ENCODE results near the gene RETSAT. TPM values are rescaled to one million over a fixed set of nuclear protein-coding genes. Genes with fewer than 3 reads are reported as not detected.

Gene RETSAT
- polyA plus RNA-seq, 2 of the 4 experiments (the other 2 are of a cell fraction) = 42.3 to 51.6 TPM

DNA sequence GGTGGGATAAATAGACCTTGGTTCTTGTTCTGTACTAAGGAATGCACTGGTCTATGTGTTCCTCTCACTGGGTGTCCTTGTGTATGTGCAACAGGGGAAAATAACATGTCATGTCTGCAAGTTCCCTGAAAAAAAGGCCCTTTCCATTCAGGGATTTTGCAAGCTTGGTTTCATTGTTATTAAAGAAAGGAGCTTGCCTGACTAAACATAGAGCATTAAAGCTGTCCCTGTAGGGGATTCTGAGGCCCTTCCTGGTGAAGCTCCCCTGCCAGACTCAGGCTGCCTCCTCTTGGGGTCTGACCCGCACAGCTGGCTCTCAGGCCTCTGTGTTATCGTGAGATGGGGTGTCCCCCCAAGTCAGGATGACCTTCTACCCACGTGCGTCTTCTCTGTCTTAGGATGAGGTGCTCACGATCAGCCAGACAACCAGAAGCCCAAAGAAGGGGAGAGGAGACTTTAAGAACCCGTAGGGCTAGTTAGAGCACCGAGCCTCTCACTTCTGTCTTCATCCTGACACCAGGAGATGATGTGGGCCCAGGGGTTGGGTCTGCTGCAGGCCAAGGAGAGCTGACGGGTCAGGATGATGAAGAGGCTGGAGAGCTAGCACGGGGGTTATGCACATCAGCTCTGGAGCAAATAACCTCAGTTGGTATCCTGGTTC lies 34.7 kb upstream of the RETSAT start:
- H3K4me2 ChIP-seq = no peak overlapping the region
- no peak overlapping the region for H3K4me3 ChIP-seq
- ChIA-PET CTCF (interaction anchor here (0.7 to 8.4 kb wide), 17 partner anchors 9 to 318 kb away, joined by 3 to 189 read pairs (median 3); no protein-coding TSS in a partner anchor), POLR2A (interaction anchor here (1.1 kb wide), 1 partner anchor 150 kb away, joined by 3 read pairs; the partner anchor contains the start of gene MAT2A)
- TF ChIP-seq, protein P1, sequence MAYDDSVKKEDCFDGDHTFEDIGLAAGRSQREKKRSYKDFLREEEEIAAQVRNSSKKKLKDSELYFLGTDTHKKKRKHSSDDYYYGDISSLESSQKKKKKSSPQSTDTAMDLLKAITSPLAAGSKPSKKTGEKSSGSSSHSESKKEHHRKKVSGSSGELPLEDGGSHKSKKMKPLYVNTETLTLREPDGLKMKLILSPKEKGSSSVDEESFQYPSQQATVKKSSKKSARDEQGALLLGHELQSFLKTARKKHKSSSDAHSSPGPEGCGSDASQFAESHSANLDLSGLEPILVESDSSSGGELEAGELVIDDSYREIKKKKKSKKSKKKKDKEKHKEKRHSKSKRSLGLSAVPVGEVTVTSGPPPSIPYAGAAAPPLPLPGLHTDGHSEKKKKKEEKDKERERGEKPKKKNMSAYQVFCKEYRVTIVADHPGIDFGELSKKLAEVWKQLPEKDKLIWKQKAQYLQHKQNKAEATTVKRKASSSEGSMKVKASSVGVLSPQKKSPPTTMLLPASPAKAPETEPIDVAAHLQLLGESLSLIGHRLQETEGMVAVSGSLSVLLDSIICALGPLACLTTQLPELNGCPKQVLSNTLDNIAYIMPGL (CRISPR knock-in tag; IDR thresholded peaks at IDR 0.05; ENCODE audit: borderline replicate concordance) = no peak
- TF ChIP-seq JUN (IDR thresholded peaks at IDR 0.05) (no peak), POLR2A (IDR thresholded peaks at IDR 0.05; ENCODE audit: low read length) (no peak), ZNF302 (CRISPR knock-in tag; IDR thresholded peaks at IDR 0.05) (no peak), HOXB5 (CRISPR knock-in tag; IDR thresholded peaks at IDR 0.05) (no peak), BHLHE40 (IDR thresholded peaks at IDR 0.05; ENCODE audit: low read depth, low read length) (no peak), RNF2 (IDR thresholded peaks at IDR 0.05; ENCODE audit: borderline replicate concordance, low read depth) (no peak), NR3C1 (IDR thresholded peaks at IDR 0.05) (no peak), RARB (CRISPR knock-in tag; IDR thresholded peaks at IDR 0.05) (no peak), FOSB (CRISPR knock-in tag; IDR thresholded peaks at IDR 0.05) (no peak), PBX3 (IDR thresholded peaks at IDR 0.05) (no peak), PHF8 (IDR thresholded peaks at IDR 0.05; ENCODE audit: borderline replicate concordance, low read depth) (no peak), HOXB13 (CRISPR knock-in tag; IDR thresholded peaks at IDR 0.05; ENCODE audit: low read depth) (no peak), MAZ (IDR thresholded peaks at IDR 0.05; ENCODE audit: borderline replicate concordance, low read depth, low read length) (no peak), ESRRA (IDR thresholded peaks at IDR 0.05; ENCODE audit: borderline replicate concordance, low read length) (no peak), TFCP2L1 (CRISPR knock-in tag; IDR thresholded peaks at IDR 0.05) (no peak)
- TF ChIP-seq, protein P2, sequence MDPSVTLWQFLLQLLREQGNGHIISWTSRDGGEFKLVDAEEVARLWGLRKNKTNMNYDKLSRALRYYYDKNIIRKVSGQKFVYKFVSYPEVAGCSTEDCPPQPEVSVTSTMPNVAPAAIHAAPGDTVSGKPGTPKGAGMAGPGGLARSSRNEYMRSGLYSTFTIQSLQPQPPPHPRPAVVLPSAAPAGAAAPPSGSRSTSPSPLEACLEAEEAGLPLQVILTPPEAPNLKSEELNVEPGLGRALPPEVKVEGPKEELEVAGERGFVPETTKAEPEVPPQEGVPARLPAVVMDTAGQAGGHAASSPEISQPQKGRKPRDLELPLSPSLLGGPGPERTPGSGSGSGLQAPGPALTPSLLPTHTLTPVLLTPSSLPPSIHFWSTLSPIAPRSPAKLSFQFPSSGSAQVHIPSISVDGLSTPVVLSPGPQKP (IDR thresholded peaks at IDR 0.05; ENCODE audit: low read depth, low read length) = no peak
- no peak for FAIRE-seq
- H3K9me3 ChIP-seq = no peaks in the 10 kb centered on the region
- peaks cover 6% of the 10 kb centered on the region; the same call in 2 of the 3 replicates for H3K4me1 ChIP-seq
- no peak for DNase-seq (ENCODE audit: low read depth in 1 of 2, low spot score in 1 of 2)
- ATAC-seq = no peak
- 81% methylated on average over 9 of the region's 9 CpGs for WGBS (ENCODE audit: missing lambda C conversion rate)
- H3K27ac ChIP-seq = no peak overlapping the region

GRCh38 chr2:85387754-85388153 lies 33.4 kb upstream of the RETSAT start:
- ChIA-PET POLR2A (no interaction called here), CTCF (interaction anchor here (0.7 to 8.4 kb wide), 6 partner anchors 13 to 367 kb away, joined by 4 to 189 read pairs (median 4); no protein-coding TSS in a partner anchor)
- Histone ChIP-seq H3K4me2 (no peak overlapping the region), H3K4me3 (no peak overlapping the region), H3K9me3 (no peaks in the 10 kb centered on the region), H3K27ac (no peak overlapping the region), H3K4me1 (peaks cover 6% of the 10 kb centered on the region; the same call in 2 of the 3 replicates)
- no peak for ATAC-seq
- 92% methylated on average over 2 of the region's 2 CpGs for WGBS (ENCODE audit: missing lambda C conversion rate)
- no peak for TF ChIP-seq MAFK (IDR thresholded peaks at IDR 0.05; ENCODE audit: partially characterized antibody)
- no peak for TF ChIP-seq HDAC2 (IDR thresholded peaks at IDR 0.05)
- no peak for TF ChIP-seq KDM5A (IDR thresholded peaks at IDR 0.05)
- no peak for TF ChIP-seq GATA3 (IDR thresholded peaks at IDR 0.05; ENCODE audit: borderline replicate concordance)
- TF ChIP-seq ESRRA (IDR thresholded peaks at IDR 0.05; ENCODE audit: borderline replicate concordance, low read length) = no peak
- no peak for TF ChIP-seq RCOR1 (IDR thresholded peaks at IDR 0.05; ENCODE audit: low read depth, low read length)
- TF ChIP-seq, protein P1 (CRISPR knock-in tag; IDR thresholded peaks at IDR 0.05; ENCODE audit: borderline replicate concordance) = no peak
- TF ChIP-seq KDM1A (IDR thresholded peaks at IDR 0.05; ENCODE audit: low read depth) = no peak
- no peak for TF ChIP-seq CHD4 (IDR thresholded peaks at IDR 0.05; ENCODE audit: borderline replicate concordance)
- no peak for TF ChIP-seq JUNB (IDR thresholded peaks at IDR 0.05)
- TF ChIP-seq RNF2 (IDR thresholded peaks at IDR 0.05; ENCODE audit: borderline replicate concordance, low read depth) = no peak
- TF ChIP-seq, protein P3, sequence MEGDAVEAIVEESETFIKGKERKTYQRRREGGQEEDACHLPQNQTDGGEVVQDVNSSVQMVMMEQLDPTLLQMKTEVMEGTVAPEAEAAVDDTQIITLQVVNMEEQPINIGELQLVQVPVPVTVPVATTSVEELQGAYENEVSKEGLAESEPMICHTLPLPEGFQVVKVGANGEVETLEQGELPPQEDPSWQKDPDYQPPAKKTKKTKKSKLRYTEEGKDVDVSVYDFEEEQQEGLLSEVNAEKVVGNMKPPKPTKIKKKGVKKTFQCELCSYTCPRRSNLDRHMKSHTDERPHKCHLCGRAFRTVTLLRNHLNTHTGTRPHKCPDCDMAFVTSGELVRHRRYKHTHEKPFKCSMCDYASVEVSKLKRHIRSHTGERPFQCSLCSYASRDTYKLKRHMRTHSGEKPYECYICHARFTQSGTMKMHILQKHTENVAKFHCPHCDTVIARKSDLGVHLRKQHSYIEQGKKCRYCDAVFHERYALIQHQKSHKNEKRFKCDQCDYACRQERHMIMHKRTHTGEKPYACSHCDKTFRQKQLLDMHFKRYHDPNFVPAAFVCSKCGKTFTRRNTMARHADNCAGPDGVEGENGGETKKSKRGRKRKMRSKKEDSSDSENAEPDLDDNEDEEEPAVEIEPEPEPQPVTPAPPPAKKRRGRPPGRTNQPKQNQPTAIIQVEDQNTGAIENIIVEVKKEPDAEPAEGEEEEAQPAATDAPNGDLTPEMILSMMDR (IDR thresholded peaks at IDR 0.05) = no peak
- TF ChIP-seq TFCP2L1 (CRISPR knock-in tag; IDR thresholded peaks at IDR 0.05) = no peak
- TF ChIP-seq EP300 (IDR thresholded peaks at IDR 0.05) = no peak
- no peak for TF ChIP-seq PBX3 (IDR thresholded peaks at IDR 0.05)
- TF ChIP-seq JUN (IDR thresholded peaks at IDR 0.05) = no peak
- no peak for DNase-seq (ENCODE audit: low read depth in 1 of 2, low spot score in 1 of 2)
- no peak for FAIRE-seq

Data from A549 (cell line).